Stimulated activated naive B cell treated with anti-CD40 and anti-IgM and Interleukin-4, amounts not matched to agents 10 μg/mL and 1 μg/mL and 100 μg/mL, for 72 hours (primary cell): Measurements from ENCODE around the gene PLD4.
A peak's percentile ranks its signal among the peaks of the same experiment; 100 is the strongest.
"Not testable (repeated sequence)": the region's sequence is repeated elsewhere in the genome, so short reads cannot be mapped to it uniquely, and the experiment has no call there.

Experiments
- ATAC-seq, 2 donors: fragments of 150-1000 bp; cut with Tn5 transposase; replicated peaks; 2 replicates each; pipeline ENCODE4 v1.10.0; 2021; ENCODE audit warnings: moderate library complexity in 1 of 2
- DNase-seq: peaks from one replicate; pipeline ENCODE4 v3.0.0; 2021
- H3K27ac Mint-ChIP-seq: one replicate; pipeline ENCODE4 v1.8.0; 2022; ENCODE audit warnings: mild to moderate bottlenecking, mixed read lengths
- H3K27me3 Mint-ChIP-seq, 2 donors: one replicate each; pipeline ENCODE4 v1.8.0; 2022; ENCODE audit warnings: mixed read lengths in 2 of 2
- H3K36me3 Mint-ChIP-seq, 2 donors: one replicate each; pipeline ENCODE4 v1.8.0; 2022; ENCODE audit warnings: mixed read lengths in 2 of 2, mild to moderate bottlenecking in 1 of 2
- H3K4me1 Mint-ChIP-seq, 2 donors: one replicate each; pipeline ENCODE4 v1.8.0; 2022; ENCODE audit warnings: mixed read lengths in 2 of 2, mild to moderate bottlenecking in 1 of 2
- H3K4me3 Mint-ChIP-seq, 2 donors: one replicate each; pipeline ENCODE4 v1.8.0; 2022; ENCODE audit warnings: mild to moderate bottlenecking in 2 of 2, mixed read lengths in 2 of 2, moderate library complexity in 1 of 2
- H3K9me3 Mint-ChIP-seq, 2 donors: one replicate each; pipeline ENCODE4 v1.8.0; 2022; ENCODE audit warnings: mixed read lengths in 2 of 2, mild to moderate bottlenecking in 1 of 2

The PLD4 gene

DNA sequence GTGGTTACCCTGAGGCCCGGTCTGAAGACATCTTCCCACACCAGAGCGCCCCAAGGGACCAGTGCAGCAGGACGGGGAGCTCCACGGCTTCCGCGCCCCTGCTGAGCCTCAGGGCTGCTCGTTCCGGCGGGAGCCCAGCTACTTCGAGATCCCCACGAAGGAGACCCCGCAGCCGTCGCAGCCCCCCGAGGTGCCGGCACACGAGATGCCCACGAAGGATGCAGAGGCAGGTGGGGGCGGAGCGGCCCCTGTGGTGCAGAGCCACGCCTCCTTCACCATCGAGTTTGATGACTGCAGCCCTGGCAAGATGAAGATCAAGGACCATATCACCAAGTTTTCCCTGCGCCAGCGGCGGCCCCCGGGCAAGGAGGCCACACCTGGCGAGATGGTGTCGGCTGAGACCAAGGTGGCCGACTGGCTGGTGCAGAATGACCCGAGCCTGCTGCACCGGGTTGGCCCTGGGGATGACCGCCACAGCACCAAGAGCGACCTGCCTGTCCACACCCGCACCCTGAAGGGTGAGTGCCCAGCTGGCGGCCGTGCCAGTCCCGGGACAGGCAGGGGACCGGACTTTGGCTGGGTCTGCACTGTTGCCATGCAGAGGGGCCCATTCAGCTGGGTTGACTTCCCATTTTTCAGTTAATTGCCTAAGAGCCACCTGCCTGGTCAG is 41.6 kb upstream of the PLD4 start:
- no peak overlapping the region for H3K27ac Mint-ChIP-seq
- DNase-seq: no peak
- no peak overlapping the region for H3K4me3 Mint-ChIP-seq
- no peak for ATAC-seq
- no peaks in the 10 kb centered on the region for H3K4me1 Mint-ChIP-seq
- no peaks in the 10 kb centered on the region for H3K9me3 Mint-ChIP-seq
- H3K27me3 Mint-ChIP-seq: peaks cover 4 to 16% of the 10 kb centered on the region in 2 donors
- no peaks in the 10 kb centered on the region for H3K36me3 Mint-ChIP-seq

DNA sequence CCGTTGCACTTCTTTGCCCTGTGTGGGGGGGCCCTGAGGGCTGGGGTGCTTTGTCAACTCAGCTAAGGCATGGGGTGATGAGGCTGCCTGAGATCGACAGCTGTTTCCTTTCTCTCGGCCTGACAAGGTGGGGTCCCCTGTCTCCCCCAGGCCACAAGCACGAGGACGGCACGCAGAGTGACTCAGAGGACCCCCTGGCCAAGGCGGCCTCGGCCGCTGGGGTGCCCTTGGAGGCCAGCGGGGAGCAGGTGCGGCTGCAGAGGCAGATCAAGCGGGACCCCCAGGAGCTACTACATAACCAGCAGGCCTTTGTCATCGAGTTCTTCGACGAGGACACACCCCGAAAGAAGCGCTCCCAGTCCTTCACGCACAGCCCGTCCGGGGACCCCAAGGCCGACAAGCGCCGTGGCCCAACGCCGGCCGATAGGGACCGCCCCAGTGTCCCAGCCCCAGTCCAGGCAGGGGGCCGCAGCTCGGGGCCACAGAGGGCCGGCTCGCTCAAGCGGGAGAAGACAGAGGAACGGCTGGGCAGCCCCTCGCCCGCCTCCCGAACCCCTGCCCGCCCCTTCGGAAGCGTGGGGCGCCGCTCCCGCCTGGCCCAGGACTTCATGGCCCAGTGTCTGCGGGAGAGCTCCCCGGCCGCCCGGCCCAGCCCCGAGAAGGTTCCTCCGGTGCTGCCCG is 40.9 kb upstream of the PLD4 start:
- no peaks in the 10 kb centered on the region for H3K36me3 Mint-ChIP-seq
- no peak overlapping the region for H3K27ac Mint-ChIP-seq
- H3K4me3 Mint-ChIP-seq: no peak overlapping the region
- no peak for DNase-seq
- H3K4me1 Mint-ChIP-seq: no peaks in the 10 kb centered on the region
- no peaks in the 10 kb centered on the region for H3K9me3 Mint-ChIP-seq
- no peak for ATAC-seq
- peaks cover 4 to 16% of the 10 kb centered on the region in 2 donors for H3K27me3 Mint-ChIP-seq

GRCh38 chr14:104884381-104884780 is 40.3 kb upstream of the PLD4 start:
- not testable (repeated sequence) for H3K4me1 Mint-ChIP-seq, H3K36me3 Mint-ChIP-seq, H3K9me3 Mint-ChIP-seq, DNase-seq, ATAC-seq, H3K4me3 Mint-ChIP-seq, H3K27ac Mint-ChIP-seq
- peaks cover 4 to 18% of the 10 kb centered on the region in 2 donors for H3K27me3 Mint-ChIP-seq

DNA sequence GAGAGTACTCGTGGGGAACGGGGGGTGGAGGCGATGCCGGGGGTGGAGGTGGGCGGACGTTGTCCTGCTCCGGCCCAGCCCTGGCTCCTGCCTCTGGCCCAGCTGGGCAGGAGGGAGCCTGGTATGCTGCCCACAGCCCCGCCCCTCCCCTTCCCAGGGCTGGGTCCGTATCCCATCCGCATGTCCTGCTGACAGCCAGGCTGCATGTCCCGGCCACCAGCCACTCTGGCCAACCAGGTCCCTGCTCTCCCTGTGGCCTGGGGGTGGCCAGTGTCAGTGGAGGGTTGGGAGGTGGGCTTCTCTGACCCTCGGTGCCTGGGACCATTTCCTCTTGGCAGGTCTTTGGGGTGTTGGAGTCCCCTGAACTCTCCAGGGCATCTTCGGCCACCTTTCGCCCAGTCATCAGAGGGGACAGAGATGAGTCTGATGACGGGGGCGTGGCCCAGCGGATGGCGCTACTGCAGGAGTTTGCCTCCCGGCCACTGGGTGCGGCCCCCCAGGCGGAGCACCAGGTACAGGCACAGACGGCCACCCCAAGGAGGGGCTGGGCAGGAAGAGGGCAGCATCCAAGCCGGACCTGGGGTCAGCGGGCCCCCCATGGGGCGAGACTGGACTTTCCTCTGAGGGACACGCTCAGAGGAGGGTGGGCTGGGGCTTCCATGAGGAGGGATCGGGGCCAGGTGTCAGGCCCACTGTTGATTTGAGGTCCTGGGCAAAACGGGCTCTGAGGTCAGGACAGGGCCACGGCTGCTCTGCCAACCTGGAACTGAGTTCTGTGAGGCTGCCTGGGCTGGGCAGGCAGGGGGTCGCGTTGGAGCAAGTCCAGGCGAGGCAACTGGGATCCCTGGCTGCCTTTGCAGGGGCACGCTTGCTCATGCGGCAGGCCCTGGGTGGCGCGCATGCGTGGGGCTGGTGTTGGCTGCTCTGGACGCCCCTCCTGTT is 39.4 kb upstream of the PLD4 start:
- peaks cover 0 to 2% of the 10 kb centered on the region in 2 donors for H3K36me3 Mint-ChIP-seq
- DNase-seq (peak; percentile 1), ATAC-seq (no peak)
- no peak overlapping the region for H3K4me3 Mint-ChIP-seq
- H3K4me1 Mint-ChIP-seq: no peaks in the 10 kb centered on the region
- H3K9me3 Mint-ChIP-seq: peaks cover 3 to 4% of the 10 kb centered on the region in 2 donors
- H3K27ac Mint-ChIP-seq: no peak overlapping the region
- peaks cover 7 to 21% of the 10 kb centered on the region in 2 donors for H3K27me3 Mint-ChIP-seq

GRCh38 chr14:104885973-104886689 is 38.5 kb upstream of the PLD4 start:
- Mint-ChIP-seq H3K4me1 (no peaks in the 10 kb centered on the region), H3K27me3 (peaks cover 4 to 16% of the 10 kb centered on the region in 2 donors)

GRCh38 chr14:104886690-104887622 is 37.7 kb upstream of the PLD4 start:
- H3K4me1 Mint-ChIP-seq: no peaks in the 10 kb centered on the region
- peak; percentile 0 for DNase-seq

More at GRCh38 chr14:104885973-104886689, 38.5 kb upstream of the PLD4 start:
- peaks cover 0 to 2% of the 10 kb centered on the region in 2 donors for H3K36me3 Mint-ChIP-seq
- DNase-seq (peak; percentile 0), ATAC-seq (no peak)
- no peak overlapping the region for H3K4me3 Mint-ChIP-seq
- no peak overlapping the region for H3K27ac Mint-ChIP-seq
- H3K9me3 Mint-ChIP-seq: peaks cover 3 to 4% of the 10 kb centered on the region in 2 donors

DNA sequence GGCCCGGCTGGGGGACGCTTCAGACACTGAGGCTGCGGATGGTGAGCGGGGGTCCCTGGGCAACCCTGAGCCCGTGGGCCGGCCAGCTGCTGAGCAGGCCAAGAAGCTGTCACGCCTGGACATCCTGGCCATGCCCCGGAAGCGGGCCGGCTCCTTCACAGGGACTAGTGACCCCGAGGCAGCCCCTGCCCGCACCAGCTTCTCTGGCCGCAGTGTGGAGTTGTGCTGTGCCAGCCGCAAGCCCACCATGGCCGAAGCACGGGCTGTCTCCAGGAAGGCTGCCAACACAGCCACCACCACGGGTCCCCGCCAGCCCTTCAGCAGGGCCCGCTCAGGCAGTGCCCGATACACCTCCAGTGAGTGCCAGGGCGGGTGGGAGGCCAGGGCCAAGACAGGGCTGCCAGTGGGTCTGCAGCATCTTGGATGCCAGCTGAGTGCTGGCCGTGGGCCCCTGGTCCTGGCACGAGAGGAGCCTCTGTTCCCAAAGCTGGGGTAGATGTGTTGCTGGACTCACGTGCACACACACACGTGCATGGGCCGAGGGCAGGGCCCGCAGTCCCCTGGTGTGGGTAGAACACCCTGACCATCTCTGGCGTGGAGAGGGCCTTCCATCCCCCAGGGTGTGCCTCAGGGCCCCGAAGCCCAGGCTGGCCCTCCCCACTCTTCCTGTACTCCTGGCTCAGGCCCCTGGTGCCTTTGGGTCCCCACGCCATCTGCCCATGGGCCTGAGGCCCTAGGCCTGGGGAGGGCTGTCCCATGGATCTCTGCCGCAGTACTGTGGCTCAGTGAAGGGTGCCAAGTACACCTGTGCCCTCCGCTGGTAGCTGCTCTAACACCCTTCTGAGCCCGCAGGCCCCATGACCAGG is 36.8 kb upstream of the PLD4 start:
- DNase-seq (peak; percentile 1), ATAC-seq (no peak)
- H3K27me3 Mint-ChIP-seq: peaks cover 8 to 13% of the 10 kb centered on the region in 2 donors
- H3K27ac Mint-ChIP-seq: no peak overlapping the region
- peaks cover 3 to 4% of the 10 kb centered on the region in 2 donors for H3K9me3 Mint-ChIP-seq
- H3K4me3 Mint-ChIP-seq: no peak overlapping the region
- no peaks in the 10 kb centered on the region for H3K4me1 Mint-ChIP-seq
- peaks cover 0 to 2% of the 10 kb centered on the region in 2 donors for H3K36me3 Mint-ChIP-seq

More at GRCh38 chr14:104886690-104887622, 37.7 kb upstream of the PLD4 start:
- H3K27me3 Mint-ChIP-seq: peaks cover 8 to 15% of the 10 kb centered on the region in 2 donors
- ATAC-seq: no peak
- H3K4me3 Mint-ChIP-seq: no peak overlapping the region
- H3K9me3 Mint-ChIP-seq: peaks cover 3 to 4% of the 10 kb centered on the region in 2 donors
- H3K27ac Mint-ChIP-seq: no peak overlapping the region
- H3K36me3 Mint-ChIP-seq: peaks cover 0 to 2% of the 10 kb centered on the region in 2 donors

DNA sequence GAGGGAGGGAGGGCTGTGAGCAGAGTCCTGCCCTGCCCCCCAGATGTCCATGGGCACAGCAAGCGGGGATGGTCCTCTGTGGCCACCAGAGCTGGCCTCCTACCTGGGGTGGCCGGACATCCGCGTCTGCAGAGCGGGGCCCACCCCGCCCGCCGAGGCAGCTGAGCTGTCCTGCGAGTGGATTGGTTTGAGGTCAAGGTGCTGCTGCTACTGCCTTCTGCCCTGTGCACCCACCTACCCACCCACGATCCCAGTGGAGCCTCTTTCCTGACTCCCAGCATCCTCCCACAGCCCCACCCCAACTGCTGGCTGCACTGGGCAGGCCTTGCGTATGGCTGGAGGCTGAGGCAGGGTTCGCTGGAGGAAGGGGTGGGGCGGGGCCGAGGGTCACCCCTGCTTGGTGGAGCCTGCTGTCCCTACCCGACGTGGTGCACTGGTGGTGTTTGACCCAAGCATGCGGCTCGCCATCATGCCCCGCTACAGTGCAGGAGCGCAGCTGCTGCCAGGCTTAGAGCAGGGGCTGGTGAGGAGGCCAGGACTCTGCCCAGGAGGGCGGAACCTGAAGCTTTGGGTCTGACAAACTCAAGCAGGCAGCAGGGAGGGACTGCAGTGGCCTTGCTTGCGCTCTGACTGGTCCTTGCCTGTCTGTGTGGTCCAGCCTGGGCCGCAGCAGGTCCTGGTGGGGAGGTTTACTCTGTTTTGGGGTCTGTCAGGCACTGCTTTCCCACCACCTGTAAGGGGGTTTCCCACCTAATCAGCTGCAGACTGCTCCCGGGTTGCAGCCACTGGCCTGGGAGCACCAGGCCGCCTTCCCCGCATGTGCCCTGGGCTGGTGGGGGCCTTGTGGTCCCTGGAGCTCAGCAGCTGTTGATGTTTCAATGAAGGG is 35.9 kb upstream of the PLD4 start:
- Mint-ChIP-seq H3K36me3 (peaks cover 0 to 2% of the 10 kb centered on the region in 2 donors), H3K4me1 (no peaks in the 10 kb centered on the region), H3K4me3 (no peak overlapping the region), H3K27me3 (peaks cover 8 to 13% of the 10 kb centered on the region in 2 donors), H3K27ac (no peak overlapping the region), H3K9me3 (peaks cover 3 to 4% of the 10 kb centered on the region in 2 donors)
- ATAC-seq (peak in 1 of 2 donors; percentile 23), DNase-seq (peak; percentile 0)

DNA sequence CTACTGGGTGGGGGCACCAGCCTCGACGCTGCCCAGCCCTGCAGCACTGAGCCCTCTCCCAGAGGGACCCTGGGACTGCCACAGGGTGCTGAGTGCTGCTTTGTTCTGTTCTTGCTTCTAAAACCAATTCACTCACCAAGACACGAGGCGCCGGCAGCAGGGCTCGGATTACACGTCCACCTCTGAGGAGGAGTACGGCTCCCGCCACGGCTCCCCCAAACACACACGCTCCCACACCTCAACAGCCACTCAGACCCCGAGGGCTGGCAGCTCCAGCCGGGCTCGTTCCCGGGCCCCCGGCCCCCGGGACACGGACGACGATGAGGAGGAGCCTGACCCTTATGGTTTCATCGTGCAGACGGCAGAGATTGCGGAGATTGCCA is 35.3 kb upstream of the PLD4 start:
- ATAC-seq (no peak), DNase-seq (no peak)
- H3K4me3 Mint-ChIP-seq: no peak overlapping the region
- H3K27ac Mint-ChIP-seq: peak overlapping the region; percentile 37
- H3K27me3 Mint-ChIP-seq: peaks cover 8 to 13% of the 10 kb centered on the region in 2 donors
- H3K9me3 Mint-ChIP-seq: peaks cover 3 to 4% of the 10 kb centered on the region in 2 donors
- no peaks in the 10 kb centered on the region for H3K4me1 Mint-ChIP-seq
- peaks cover 0 to 2% of the 10 kb centered on the region in 2 donors for H3K36me3 Mint-ChIP-seq

DNA sequence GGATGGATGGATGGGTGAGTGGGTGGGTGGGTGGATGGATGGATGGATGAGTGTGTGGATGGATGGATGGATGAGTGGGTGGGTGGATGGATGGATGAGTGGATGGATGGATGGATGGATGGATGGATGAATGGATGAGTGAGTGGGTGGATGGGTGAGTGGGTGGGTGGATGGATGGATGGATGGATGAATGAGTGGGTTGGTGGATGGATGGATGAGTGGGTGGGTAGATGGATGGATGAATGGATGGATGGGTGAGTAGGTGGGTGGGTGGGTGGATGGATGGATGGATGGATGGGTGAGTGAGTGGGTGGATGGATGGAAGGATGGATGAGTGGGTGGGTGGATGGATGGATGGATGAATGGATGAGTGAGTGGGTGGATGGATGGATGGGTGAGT is 34.4 kb upstream of the PLD4 start:
- DNase-seq, H3K27ac Mint-ChIP-seq, ATAC-seq, H3K4me1 Mint-ChIP-seq, H3K9me3 Mint-ChIP-seq, H3K36me3 Mint-ChIP-seq, H3K4me3 Mint-ChIP-seq: not testable (repeated sequence)
- H3K27me3 Mint-ChIP-seq: peaks cover 8 to 17% of the 10 kb centered on the region in 2 donors

GRCh38 chr14:104891121-104891551 is 33.5 kb upstream of the PLD4 start:
- Mint-ChIP-seq H3K27ac (no peak overlapping the region), H3K4me3 (no peak overlapping the region), H3K27me3 (peaks cover 8 to 18% of the 10 kb centered on the region in 2 donors), H3K4me1 (no peaks in the 10 kb centered on the region), H3K9me3 (peaks cover 3 to 4% of the 10 kb centered on the region in 2 donors), H3K36me3 (peaks cover 0 to 2% of the 10 kb centered on the region in 2 donors)
- DNase-seq (no peak), ATAC-seq (no peak)
